Measurements from ENCODE around the gene CA10.

The CA10 gene

DNA sequence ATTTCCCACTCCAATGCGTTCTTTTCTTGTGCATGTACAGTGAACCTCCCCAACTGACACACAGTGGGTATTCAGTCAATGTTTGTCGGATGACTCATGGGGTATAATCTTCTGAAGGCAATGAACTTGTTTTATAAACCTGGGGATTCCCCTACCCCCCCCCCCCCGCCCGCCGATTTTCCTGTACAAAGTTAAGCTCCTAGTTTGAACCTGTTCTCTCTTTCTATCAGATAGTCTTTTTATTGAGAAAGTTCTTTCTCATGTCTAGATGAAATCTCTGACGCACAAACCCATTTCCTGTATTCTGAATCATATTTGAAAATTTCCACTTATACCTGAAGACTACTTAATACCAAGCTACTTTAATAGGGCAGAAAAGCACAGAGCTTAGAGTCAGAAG is 338.3 kb downstream of the CA10 start:
- Histone ChIP-seq H3K36me3 (ENCODE audit: control insufficient read depth, insufficient read depth, low read length) (no peaks in the 10 kb centered on the region), H3K27me3 (ENCODE audit: control insufficient read depth, insufficient read depth, low read length) (no peaks in the 10 kb centered on the region), H3K4me3 (ENCODE audit: low read depth, low read length) (no peak overlapping the region), H3K27ac (no peak overlapping the region), H3K79me2 (no peaks in the 10 kb centered on the region), H3K9me3 (ENCODE audit: control insufficient read depth, low read length) (no peaks in the 10 kb centered on the region), H3K4me2 (ENCODE audit: low read length) (no peak overlapping the region), H3K9ac (no peak overlapping the region), H2AFZ (no peak overlapping the region), H3K4me1 (no peaks in the 10 kb centered on the region)
- TF ChIP-seq, protein P1, sequence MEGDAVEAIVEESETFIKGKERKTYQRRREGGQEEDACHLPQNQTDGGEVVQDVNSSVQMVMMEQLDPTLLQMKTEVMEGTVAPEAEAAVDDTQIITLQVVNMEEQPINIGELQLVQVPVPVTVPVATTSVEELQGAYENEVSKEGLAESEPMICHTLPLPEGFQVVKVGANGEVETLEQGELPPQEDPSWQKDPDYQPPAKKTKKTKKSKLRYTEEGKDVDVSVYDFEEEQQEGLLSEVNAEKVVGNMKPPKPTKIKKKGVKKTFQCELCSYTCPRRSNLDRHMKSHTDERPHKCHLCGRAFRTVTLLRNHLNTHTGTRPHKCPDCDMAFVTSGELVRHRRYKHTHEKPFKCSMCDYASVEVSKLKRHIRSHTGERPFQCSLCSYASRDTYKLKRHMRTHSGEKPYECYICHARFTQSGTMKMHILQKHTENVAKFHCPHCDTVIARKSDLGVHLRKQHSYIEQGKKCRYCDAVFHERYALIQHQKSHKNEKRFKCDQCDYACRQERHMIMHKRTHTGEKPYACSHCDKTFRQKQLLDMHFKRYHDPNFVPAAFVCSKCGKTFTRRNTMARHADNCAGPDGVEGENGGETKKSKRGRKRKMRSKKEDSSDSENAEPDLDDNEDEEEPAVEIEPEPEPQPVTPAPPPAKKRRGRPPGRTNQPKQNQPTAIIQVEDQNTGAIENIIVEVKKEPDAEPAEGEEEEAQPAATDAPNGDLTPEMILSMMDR (IDR thresholded peaks at IDR 0.05): no peak

DNA sequence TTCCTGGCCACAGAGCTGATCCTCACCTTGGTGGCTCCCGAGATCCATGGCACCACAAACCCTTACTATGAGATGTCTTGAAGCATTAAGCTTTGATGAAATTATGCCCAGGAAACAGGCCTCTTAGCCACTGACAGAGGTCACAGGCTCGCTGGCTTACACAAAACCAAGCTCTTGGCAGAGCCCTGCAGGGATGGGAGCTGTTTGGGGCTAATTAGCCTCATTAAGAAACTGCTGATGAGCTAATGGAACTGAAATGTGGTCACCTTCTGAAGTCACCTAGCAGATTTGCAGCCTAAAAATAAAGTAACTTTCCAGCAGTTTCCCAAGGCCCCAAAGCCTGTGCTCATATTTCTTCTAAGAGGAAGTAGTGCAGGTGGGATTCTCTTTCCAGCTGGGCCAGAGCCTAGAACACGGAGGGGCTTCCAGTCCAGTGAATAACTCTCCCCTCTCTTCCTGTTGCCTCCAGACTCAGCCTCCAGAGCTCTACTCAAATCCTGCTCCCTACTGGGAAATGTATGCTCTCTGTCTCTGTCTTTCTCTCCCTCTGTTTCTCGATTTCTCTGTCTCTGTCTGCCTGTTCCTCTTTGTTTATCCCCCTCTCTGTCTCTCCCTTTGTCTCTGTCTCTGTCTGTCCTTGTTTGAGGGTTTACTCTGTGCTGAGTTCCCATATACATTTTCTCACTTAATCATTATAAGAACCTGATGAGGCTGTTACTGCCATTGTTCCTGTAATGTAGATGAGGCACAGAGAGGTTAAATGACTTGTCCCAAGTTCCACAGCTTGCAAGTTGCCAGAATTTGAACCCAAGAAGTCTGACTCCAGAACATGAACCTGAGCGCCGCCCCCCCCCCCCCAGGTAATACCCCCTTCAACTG is 338.9 kb downstream of the CA10 start:
- no peak overlapping the region for H3K4me3 ChIP-seq (ENCODE audit: low read depth, low read length)
- H3K36me3 ChIP-seq (ENCODE audit: control insufficient read depth, insufficient read depth, low read length): no peaks in the 10 kb centered on the region
- H3K4me1 ChIP-seq: no peaks in the 10 kb centered on the region
- no peak overlapping the region for H2AFZ ChIP-seq
- H3K9ac ChIP-seq: no peak overlapping the region
- no peaks in the 10 kb centered on the region for H3K27me3 ChIP-seq (ENCODE audit: control insufficient read depth, insufficient read depth, low read length)
- TF ChIP-seq, protein P1 (IDR thresholded peaks at IDR 0.05): no peak
- H3K27ac ChIP-seq: no peak overlapping the region
- H3K4me2 ChIP-seq (ENCODE audit: low read length): no peak overlapping the region
- H3K9me3 ChIP-seq (ENCODE audit: control insufficient read depth, low read length): no peaks in the 10 kb centered on the region
- no peaks in the 10 kb centered on the region for H3K79me2 ChIP-seq

DNA sequence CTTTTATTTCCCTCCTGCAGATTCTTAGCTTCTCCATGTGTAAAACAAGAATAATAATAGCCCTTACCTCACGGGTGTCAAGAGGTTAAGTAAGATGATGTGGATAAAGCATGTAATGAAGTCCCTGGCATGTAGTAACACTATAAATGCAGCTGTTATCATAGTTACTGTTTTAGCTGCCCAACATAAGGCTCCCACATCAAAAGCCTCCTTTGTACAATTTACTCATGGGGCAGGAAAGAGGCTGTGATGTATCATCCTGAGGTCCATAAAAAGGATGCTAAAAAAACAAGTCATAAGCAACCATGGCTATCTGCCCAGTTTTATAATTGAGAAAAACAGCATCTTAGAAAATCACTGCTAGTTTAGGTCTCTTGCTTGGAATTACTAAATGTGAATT is 339.7 kb downstream of the CA10 start:
- no peaks in the 10 kb centered on the region for H3K36me3 ChIP-seq (ENCODE audit: control insufficient read depth, insufficient read depth, low read length)
- TF ChIP-seq, protein P1 (IDR thresholded peaks at IDR 0.05): no peak
- no peak overlapping the region for H3K27ac ChIP-seq

DNA sequence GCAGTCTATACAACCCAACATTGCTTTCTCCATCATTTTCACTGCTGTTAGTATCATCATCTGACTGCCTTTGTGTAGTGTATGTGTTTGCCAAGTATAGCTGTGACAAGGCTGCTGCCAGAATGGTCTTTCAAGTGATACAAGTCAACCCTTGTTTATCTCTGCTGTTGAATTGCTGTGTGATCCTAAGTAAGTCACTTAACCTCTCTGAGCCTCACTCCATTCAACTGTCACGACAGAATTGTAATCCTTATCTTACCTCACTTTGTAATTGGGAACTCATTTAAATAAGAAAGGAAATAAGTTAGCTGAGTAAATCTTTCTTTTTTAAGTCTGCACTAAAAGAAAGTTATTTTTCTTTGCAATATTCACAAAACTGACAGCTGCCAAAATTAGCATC is 340.6 kb downstream of the CA10 start:
- TF ChIP-seq, protein P1 (IDR thresholded peaks at IDR 0.05): no peak
- Histone ChIP-seq H2AFZ (no peak overlapping the region), H3K79me2 (no peaks in the 10 kb centered on the region), H3K36me3 (ENCODE audit: control insufficient read depth, insufficient read depth, low read length) (no peaks in the 10 kb centered on the region), H3K4me2 (ENCODE audit: low read length) (no peak overlapping the region), H3K9ac (no peak overlapping the region), H3K4me3 (ENCODE audit: low read depth, low read length) (no peak overlapping the region), H3K4me1 (no peaks in the 10 kb centered on the region), H3K27ac (no peak overlapping the region), H3K27me3 (ENCODE audit: control insufficient read depth, insufficient read depth, low read length) (no peaks in the 10 kb centered on the region), H3K9me3 (ENCODE audit: control insufficient read depth, low read length) (no peaks in the 10 kb centered on the region)

More for the DNA sequence above, 339.7 kb downstream of the CA10 start:
- Histone ChIP-seq H3K4me1 (no peaks in the 10 kb centered on the region), H3K79me2 (no peaks in the 10 kb centered on the region), H3K4me2 (ENCODE audit: low read length) (no peak overlapping the region), H3K27me3 (ENCODE audit: control insufficient read depth, insufficient read depth, low read length) (no peaks in the 10 kb centered on the region), H2AFZ (no peak overlapping the region), H3K4me3 (ENCODE audit: low read depth, low read length) (no peak overlapping the region), H3K9ac (no peak overlapping the region), H3K9me3 (ENCODE audit: control insufficient read depth, low read length) (no peaks in the 10 kb centered on the region)

DNA sequence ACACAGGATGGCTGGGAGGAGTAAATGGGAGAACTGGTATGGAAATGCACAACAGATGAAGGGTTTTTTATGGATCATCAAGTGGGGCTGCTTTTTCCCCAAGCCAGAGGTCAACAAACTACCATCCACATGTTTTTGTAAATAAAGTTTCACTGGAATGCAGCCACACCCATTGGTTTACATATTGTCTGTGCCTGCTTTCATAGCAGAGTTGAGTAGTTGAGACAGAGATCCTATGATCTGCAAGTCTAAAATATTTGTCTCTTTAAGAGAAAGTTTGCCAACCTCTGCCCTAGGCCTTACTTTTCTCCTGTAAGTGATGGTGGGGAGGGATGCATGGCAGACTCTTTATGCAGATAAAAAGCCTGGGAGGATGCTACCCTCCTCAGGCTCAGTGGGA is 341.4 kb downstream of the CA10 start:
- H3K4me1 ChIP-seq: no peaks in the 10 kb centered on the region
- TF ChIP-seq, protein P1 (IDR thresholded peaks at IDR 0.05): no peak

More for the DNA sequence above, 341.4 kb downstream of the CA10 start:
- Histone ChIP-seq H3K79me2 (no peaks in the 10 kb centered on the region), H3K27ac (no peak overlapping the region), H3K36me3 (ENCODE audit: control insufficient read depth, insufficient read depth, low read length) (no peaks in the 10 kb centered on the region), H3K4me2 (ENCODE audit: low read length) (no peak overlapping the region), H3K4me3 (ENCODE audit: low read depth, low read length) (no peak overlapping the region), H2AFZ (no peak overlapping the region), H3K9ac (no peak overlapping the region), H3K9me3 (ENCODE audit: control insufficient read depth, low read length) (no peaks in the 10 kb centered on the region), H3K27me3 (ENCODE audit: control insufficient read depth, insufficient read depth, low read length) (no peaks in the 10 kb centered on the region)

Data from parathyroid adenoma (tissue), 2 donors.